T1000 (cell line): ENCODE results near the gene SOS2.
"Not testable (repeated sequence)": the region's sequence is repeated elsewhere in the genome, so short reads cannot be mapped to it uniquely, and the experiment has no call there.

Experiments used
- DNase-seq: peaks from one replicate; lab custom pipeline; 2025; ENCODE audit warnings: mixed read lengths; lab: John Stamatoyannopoulos, UW

The SOS2 gene

GRCh38 chr14:50225974-50226297 is 5.4 kb downstream of the SOS2 start:
- no peak for DNase-seq

GRCh38 chr14:50225067-50225973 is 6.1 kb downstream of the SOS2 start:
- DNase-seq = no peak

DNA sequence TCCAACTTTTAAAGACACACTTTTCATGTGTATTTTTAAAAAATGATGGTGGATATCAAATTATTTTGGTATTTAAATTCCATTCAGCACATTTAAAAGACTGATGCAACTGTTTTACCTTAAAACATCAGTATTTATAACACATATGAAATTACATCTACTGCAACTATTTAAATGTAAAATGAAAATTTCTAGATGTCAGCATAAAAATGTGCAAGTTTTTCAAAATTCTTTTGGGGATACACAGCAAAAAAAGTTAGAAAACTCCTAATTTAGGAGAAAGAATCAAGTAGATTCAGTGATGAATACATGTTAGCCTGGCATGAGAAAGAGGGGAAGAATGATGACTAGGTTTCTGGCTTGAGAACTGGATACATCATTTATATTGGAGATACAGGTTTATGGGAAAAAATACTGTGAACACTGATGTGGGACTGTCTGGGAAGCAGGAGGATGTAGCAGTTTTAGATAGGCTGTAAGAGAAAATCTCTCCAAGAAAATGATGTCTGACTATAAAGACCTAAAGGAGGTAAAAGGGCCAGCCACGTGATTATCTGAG is 9.2 kb downstream of the SOS2 start:
- no peak for DNase-seq

- DNase-seq = no peak
Measured at GRCh38 chr14:50218501-50218900, 12.9 kb downstream of the SOS2 start.

GRCh38 chr14:50215416-50215815 is 16.0 kb downstream of the SOS2 start:
- no peak for DNase-seq

GRCh38 chr14:50213795-50214194 is 17.6 kb downstream of the SOS2 start:
- DNase-seq = no peak

- DNase-seq = no peak
Measured at GRCh38 chr14:50212726-50213125, 18.7 kb downstream of the SOS2 start.

- DNase-seq = no peak
Measured at GRCh38 chr14:50210074-50210473, 21.3 kb downstream of the SOS2 start.

DNA sequence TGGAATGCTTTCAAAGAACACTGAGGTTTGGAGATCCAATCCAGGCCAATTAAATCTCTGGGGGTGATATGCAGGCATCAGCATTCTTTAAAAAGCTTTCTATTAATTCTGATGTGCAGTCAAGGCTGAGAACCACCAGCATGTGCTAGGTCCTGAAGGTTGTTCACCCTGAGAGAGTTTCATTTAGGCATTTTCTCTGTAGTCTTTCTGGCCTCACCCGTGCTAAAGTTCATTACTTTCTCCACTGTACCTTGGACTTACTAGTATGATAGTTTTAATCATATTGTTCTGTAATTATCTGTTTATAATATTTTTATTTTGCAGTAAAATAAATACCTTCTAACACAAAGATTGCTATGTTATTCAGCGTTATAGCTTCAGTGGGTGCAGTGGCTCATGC is 32.9 kb downstream of the SOS2 start:
- DNase-seq = no peak

GRCh38 chr14:50191499-50191898 is 39.9 kb downstream of the SOS2 start:
- no peak for DNase-seq

DNA sequence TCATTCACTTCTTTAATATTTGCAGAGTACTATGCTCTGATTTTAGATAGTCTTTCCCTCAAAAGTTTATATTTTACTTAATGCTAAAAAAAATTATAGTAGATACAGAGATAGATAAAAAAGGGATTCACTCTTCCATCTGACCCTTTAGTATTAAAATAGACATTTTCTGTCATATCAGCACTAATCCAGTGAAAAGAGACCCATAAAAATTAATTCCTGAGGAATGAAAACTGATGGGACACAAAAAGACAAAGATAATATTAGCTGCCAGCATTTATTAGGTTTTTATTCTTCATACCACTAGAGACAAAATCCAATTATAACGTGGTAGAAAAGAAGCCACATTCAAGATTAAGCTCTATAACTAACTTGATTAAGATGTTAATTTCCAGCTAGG is 45.3 kb downstream of the SOS2 start:
- no peak for DNase-seq

- DNase-seq = no peak
Measured at GRCh38 chr14:50173891-50174290, 57.5 kb downstream of the SOS2 start.

GRCh38 chr14:50171895-50172294 is 59.5 kb downstream of the SOS2 start:
- no peak for DNase-seq

GRCh38 chr14:50167381-50167780 is 64.0 kb downstream of the SOS2 start:
- DNase-seq = not testable (repeated sequence)

DNA sequence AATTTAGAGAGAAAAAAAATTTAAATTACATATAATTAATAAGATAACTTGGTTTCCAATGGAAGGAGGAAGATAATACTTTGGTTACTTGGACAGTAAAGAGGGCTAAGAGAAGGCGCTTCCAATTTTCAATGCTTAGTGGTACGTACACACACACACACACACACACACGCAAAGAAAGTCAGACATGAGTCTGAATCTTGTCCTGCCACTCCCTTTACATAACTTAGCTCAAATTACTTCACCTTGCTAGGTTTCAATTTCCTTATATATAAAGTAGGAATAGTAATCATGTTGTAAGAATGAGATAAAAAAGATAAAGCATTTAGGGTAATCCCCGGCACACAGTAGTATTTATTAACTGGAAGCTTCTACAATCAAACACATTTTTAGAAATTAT is 75.3 kb downstream of the SOS2 start:
- no peak for DNase-seq

GRCh38 chr14:50148799-50149198 is 82.6 kb downstream of the SOS2 start:
- no peak for DNase-seq

GRCh38 chr14:50139192-50139591 is 92.2 kb downstream of the SOS2 start:
- no peak for DNase-seq

- DNase-seq = no peak
Measured at GRCh38 chr14:50127802-50128201, 103.6 kb downstream of the SOS2 start.

GRCh38 chr14:50123062-50123461 is 108.3 kb downstream of the SOS2 start:
- no peak for DNase-seq

DNA sequence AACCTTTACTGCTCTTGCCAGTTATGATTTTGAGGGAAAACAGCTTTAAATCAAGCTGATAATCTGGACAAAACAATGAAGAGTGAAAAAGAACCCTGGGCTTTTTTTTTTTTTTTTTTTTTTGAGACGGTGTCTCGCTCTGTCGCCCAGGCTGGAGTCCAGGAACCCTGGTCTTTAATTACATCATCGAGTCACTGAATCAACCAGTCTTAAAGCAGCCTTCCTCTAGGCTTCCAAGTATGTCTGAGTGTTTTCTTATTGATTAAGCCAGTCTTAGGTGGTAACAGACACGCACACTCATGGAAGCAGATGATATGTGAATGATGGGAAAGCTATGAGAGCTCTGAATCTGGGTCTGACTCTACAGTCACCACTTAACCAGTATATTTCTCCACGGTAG is 109.1 kb downstream of the SOS2 start:
- no peak for DNase-seq

DNA sequence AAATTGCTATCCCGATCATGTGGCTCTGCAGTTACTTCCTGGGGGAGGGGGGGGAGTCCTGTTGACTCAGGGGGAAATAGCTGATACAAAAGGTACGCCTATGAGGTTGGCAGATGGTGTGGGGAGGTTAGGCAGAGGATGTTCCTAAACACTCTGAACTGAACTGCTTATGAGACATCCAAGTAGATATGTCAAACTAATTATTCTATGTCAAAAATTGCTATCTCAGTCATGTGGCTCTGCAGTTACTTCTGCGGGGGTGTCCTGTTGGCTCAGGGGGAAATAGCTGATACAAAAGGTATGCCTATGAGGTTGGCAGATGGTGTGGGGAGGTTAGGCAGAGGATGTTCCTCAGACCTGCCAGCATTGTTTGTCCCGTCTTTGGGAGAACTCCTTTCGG is 109.9 kb downstream of the SOS2 start:
- no peak for DNase-seq

DNA sequence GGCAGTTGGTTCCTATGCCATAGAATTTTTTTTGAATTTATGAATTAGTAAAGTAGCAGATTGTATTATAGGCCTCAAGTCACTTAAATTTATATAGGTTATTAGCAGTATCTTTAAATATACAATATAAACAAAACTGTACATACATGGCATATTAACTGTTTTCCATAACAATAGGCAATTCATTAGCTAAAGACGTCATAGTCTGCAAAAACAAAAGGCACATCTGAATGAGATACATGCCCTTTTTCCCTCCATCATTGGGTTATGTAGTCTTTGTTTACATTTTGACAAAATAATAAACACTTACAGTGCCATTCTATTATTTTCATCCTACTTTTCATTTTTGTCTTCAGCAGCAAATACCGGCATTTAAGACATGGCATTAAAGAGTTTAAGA is 113.9 kb downstream of the SOS2 start:
- DNase-seq = no peak

DNA sequence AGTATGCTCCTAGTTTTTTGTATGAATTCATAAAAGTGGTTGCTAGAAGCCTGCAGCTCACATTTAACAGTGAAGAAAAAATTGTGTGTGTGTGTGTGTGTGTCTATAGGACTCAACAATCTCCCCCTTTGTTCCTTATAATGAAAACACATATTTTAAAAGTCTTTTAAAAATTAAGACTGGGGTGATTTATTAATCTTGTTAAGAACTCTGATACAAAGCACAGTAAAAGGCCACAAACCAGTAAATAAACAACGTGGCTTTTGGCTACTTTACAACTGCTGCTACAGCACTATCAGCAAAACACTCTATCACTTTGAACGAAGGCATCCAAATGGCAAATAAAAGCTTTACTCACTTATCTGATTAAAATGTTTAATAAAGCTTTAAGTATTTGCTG is 114.4 kb downstream of the SOS2 start:
- no peak for DNase-seq
